HepG2 (cell line): ENCODE measurements around the gene TM9SF4.

Experiments
- E2F5 ChIP-seq: sonication (generic); formaldehyde crosslinking; conservative IDR thresholded peaks from 2 replicates; pipeline ENCODE4 v1.4.0; 2020; ENCODE audit warnings: missing genetic modification reagents
- NFIC ChIP-seq: IDR thresholded peaks from 2 replicates; pipeline ENCODE4 v1.6.1; 2012; ENCODE audit warnings: mild to moderate bottlenecking, low read length, inconsistent platforms
- ZNF281 ChIP-seq: sonication (generic); formaldehyde crosslinking; IDR thresholded peaks from 2 replicates; pipeline ENCODE4 v1.4.0; 2020; ENCODE audit warnings: missing genetic modification reagents, borderline replicate concordance

GRCh38 chr20:32164984-32165735, 55.6 kb downstream of the TM9SF4 start:
- no peak for TF ChIP-seq E2F5 (CRISPR knock-in tag)
- TF ChIP-seq ZNF281: no peak
- no peak for TF ChIP-seq NFIC
